ENCODE results near the gene HTT. TPM values are rescaled to one million over a fixed set of nuclear protein-coding genes. Genes with fewer than 3 reads are reported as not detected.

HTT gene
- total and polyA plus RNA-seq, 2 of the 8 experiments (the other 6 are each of a cell fraction or from before 2014, with no cell fraction given): 24.0 to 71.0 TPM

GRCh38 chr4:3225936-3226335 is 151.5 kb downstream of the HTT start (continued):
- TF ChIP-seq CHD7 (IDR thresholded peaks at IDR 0.05; ENCODE audit: insufficient replicate concordance, low read length) (no peak), GTF2F1 (IDR thresholded peaks at IDR 0.05; ENCODE audit: borderline replicate concordance, low read depth, low read length) (no peak), CREB1 (IDR thresholded peaks at IDR 0.05) (no peak), CTBP2 (IDR thresholded peaks at IDR 0.05; ENCODE audit: borderline replicate concordance, insufficient read depth, insufficient read length, low read length) (no peak), SUZ12 (IDR thresholded peaks at IDR 0.05; ENCODE audit: low read length) (no peak), CBX5 (IDR thresholded peaks at IDR 0.05; ENCODE audit: low read depth, low read length) (no peak)
